HG02623 (cell line): ENCODE data around the gene SH2D5.
A peak's percentile ranks its signal among the peaks of the same experiment; 100 is the strongest.
"Not testable (repeated sequence)": the region's sequence is repeated elsewhere in the genome, so short reads cannot be mapped to it uniquely, and the experiment has no call there.

ENCODE experiments used
- ATAC-seq: cut with Tn5 transposase; IDR thresholded peaks from one replicate; pipeline ENCODE4 v1.9.1; 2021; ENCODE audit warnings: moderate library complexity; ENCODE audit not compliant: unreplicated experiment

SH2D5 gene

DNA sequence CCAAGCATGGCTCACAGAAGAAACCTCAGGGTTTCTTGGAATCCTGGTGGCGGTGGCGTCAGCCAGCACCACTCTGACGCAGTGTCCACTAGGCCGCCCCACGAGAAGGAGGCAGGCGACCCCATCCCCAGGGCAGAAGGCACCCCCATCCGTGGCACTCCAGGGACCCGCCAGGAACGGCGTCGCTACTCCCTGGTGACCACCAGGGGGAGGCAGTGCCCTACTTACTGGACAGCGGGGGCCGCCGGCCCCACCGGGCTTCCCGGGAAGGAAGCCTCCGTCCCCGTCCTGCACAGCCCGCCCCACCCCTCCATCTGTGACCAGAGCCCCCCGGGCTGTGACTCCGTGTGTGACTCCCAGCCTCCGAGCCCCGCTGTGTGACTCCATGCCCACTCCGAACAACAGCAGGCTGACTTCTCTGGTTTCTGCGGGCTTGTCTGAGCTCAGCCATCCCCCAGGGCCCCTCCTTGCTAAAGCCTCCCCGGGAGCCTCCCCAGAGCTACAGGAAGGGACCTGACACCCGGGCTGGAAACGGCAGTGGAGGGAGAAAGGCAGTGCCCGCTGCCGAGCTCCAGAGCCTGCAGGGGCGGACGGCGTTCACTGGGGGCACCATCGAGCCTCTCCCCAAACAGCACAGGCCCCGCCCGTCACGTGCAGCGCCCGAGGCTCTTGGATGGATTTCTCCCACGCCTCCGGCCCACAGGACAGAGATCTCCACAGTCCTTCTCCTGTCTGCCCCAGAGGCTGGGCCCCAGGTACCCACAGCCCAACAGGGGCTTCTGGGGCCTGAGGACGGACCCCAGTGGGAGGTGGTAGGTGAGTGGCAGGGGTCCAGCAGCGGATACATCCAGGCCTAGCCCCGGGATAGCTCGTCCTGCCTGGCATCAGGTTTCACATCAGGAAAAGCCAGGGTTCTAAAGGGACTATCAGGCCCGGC, 35.8 kb downstream of the SH2D5 start:
- peak; percentile 52 for ATAC-seq

DNA sequence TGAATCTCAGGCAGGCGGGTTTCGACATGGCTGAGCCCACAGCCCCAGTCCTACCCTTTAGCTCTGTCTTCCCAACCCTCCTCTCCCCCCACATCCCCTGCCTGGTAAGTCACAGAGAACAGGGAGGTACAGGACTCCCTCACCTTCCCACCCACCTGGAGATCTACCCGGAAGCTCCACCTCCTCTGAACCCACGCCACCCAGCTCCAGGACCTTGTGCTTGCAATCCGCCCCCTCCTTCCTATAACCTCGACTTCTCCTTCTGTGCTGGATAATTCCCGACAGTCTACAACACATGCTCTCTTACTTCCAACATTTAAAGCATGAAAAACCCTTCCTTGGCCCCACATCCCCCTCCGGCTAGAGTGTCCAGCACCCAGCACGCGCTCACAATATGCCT, 37.0 kb downstream of the SH2D5 start:
- no peak for ATAC-seq

DNA sequence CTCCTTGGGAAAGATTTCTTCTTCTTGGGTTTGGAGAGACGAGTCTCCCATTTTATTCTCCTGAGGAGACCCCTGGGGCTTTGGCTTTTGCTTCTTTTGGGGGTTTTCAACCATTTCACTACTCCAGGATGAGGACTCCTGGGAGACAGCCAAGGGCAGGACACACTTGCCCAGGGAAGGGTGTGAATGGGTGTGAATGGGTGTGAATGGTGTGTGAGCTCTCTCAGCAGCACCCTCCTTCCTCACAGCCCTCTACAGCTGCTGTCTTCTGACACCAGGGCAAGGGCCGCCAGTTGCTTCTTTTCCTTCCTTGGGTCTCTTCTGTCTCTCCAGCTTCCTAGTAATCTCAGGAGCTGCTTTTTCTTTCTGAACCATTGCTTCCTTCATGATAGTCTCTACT, 38.9 kb downstream of the SH2D5 start:
- ATAC-seq, result no peak

DNA sequence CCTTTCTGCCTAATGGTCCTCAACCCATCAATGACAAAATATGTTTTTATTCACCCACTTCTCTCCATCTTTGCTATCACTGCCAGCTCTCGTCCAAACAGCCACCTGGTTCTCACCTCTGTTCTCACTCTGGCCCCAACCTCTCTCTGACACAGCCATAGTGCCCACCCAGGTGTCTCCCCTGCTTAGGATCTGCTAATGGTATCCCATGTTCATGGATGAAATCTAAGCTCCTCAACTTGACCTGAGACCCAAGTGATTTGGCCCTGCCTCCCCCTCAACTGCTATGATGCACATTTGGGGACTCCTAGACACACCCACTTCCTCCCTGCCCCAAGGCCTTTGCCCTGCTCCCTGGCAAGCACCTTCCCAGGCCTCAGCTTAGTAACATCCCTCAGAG, 40.6 kb downstream of the SH2D5 start:
- ATAC-seq, result no peak

DNA sequence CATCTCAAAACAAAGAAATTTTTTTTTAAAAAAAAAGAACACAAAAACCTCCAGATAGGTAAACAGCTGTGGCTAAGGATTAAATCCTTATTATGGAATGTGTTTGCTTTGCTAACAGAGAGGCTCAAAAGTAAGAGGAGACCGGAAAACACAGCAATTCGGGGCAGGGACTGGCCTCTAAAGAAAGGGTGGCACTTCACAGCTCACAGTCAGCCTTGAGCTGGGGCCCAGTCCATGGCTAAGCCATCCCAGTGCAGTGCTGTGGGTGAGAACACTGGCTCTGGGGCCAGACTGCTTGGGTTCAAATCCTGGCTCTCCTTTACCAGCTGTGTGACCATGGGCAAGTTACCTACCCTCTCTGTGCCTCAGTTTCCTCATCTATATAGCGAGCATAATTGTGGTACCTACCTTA, 42.9 kb downstream of the SH2D5 start:
- ATAC-seq, result no peak

DNA sequence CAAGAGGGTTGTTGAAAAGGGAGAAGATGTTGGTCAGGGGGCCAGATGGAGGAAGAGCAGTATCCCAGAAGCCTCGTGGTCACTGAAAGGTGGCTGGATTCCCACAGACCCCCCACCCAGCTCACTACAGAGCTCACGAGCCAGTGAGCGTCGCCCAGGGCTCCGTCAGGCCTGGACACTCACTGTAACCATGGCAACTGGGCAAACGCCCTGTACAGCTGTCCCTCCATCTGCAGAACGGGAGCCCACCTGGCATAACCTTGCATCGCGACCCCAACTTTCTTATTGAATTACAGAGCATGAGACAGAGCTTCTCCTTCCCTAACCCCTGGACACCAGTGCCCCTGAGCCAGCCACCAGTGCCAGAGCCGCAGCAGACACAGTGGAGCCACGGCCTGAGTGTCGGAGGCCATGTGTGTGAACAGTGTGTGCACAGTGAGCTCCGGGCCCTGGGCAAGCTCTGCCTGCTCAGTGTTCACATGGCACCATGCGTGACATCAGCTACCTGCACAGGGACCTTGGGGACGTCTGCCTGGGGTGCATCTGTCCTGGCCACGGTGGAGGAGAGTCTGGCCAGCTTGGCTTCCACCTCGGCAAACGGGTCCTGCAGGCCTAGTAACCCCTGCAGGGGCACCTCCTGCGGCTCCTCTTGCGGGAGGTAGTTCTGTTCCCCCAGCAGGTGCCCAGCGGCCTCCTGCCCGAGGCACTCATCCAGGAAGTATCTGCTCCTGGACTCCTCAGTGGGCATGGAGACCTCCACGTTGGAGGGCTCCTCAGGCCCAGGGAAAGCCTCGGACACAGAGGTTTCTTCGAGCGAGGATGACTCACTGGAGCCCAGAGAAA, 45.4 kb downstream of the SH2D5 start:
- no peak for ATAC-seq

DNA sequence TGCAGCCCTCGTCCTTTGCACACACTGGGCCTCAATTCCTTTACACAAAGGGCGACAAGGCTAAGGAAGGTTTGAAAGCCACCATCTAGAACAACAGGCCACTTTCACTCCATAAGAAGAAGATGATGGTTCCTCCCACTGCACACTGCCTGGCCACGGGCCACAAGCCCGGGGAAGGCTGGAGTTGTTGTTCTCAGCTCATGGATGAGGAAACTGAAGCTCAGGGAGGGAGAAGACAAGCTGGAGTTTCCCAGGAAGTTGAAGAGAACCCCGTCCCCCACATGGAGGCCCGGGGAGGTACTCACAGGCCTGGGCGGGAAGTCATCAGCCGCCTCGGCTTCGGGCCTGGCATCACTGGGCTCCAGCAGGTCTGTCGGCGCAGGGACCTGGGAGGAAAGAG, 46.8 kb downstream of the SH2D5 start:
- no peak for ATAC-seq

DNA sequence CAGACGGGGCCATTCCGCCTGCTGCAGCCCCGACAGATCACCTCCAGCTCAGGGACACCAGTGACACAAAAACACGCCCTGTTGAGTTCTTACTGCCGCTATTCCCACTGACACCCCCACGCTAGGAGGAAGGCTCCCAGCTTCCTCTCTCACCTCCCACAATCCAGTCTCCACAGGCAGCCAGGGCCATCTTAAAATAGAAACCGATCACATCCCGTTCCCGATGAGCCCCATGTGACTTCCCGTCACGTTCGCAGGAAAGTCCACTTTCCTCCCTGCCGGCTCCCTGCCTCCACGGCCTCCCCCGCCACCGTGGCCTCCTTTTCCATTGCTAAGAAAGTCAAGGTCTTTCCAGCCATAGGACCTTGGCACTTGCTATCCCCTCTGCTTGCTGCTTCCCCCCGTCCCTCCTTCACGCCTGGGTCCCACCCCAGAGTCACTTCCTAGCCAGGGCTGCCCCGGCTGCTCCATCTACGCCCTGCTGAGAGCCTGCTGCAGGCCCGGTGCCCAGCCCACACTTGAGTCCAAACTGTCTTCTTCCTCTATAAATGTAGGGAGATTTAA, 47.3 kb downstream of the SH2D5 start:
- no peak for ATAC-seq

DNA sequence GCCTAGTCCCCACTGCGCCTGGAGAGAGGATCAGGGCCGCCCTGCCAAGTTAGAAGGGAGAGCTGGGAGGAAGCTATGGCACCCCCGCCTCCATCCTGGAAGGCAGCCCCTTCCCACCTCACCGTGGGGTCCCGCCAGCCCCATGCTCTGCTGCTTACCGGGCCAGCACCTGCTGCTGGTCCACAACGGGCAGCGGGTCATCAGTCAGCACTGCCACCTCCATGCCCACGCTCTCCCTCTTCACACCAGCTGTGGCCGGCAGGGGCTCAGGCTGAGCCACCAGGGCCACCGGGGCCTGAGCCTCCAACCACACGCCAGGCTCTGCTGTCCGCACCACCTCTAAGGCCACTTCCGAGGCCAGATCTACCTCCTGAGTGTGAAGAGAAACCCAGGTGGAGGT, 47.9 kb downstream of the SH2D5 start:
- ATAC-seq, result no peak

DNA sequence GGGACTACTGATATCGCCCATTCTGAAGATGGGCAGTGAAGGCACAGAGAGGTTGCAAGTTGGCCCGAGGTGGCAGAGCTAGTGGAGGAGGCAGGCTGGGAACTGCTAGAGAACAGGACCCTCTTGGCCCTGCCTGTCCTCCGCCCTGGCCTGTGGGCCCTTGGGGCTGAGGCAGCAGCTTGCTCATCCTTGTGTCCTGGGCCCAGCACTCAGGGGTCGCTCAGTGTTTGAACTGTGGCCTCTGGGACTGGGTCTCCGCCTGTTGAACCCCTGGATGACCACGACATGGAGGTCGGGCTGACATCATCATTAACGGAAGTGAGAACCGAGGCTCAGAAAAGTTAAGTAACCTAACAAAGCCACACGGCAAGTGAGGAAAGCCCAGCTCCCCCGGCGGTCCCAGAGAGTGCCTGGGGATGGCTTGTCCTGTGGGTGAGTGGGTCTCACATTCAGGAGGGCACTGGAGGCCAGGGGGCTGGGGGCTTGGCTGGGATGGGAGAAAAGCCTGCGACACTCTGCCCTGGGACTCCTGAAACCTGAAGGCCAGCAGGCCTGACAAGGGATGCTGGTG, 48.4 kb downstream of the SH2D5 start:
- no peak for ATAC-seq

DNA sequence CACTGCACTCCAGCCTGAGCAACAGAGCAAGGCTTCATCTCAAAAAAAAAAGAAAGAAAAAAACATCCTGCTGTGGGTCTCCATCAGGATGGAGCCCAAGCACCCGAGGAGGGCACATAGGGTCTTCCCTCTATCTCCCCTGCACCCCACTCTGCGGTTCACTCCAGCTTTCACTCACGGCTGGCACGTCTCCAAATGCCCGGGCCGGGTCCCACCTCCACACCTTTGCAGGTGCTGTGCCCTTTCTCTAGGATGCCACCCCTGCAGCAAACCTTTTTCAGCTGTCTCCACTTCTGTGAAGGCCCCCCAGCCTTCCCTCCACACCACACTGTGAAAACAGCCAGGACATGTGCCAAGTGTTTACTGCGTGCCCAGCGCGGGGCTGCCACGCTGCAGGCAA, 48.9 kb downstream of the SH2D5 start:
- ATAC-seq, result no peak

DNA sequence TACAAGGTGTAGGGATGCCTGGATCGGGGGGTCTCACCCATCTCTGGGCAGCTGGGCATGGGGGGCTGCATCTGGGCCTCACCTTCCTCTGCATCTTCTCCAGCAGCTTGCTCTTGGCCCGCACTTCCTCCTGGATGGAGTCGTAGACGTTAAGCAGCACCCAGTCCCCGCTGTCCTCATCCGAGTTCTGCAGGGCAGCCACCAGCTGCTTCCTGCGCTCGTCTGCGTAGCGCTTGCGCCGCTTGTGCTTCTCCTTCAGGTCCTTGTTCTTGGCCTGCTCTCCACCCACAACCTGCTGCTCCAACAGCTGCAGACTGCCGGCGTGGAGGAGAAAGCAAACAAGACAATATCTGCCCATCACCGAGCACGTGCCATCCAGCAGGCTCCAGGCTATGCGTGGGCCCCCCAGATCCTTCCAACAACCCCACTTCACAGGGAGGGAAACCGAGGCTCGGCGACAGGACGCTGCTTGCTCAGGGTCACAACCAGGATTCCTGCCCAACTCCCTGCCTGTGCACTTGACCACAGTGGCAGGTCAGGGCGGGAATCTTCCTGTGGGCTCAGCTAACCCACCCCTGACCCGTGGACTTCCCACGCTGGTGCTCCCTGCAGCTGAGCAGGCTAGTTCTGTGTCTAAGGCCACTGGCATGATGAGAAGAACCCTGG, 49.8 kb downstream of the SH2D5 start:
- no peak for ATAC-seq

DNA sequence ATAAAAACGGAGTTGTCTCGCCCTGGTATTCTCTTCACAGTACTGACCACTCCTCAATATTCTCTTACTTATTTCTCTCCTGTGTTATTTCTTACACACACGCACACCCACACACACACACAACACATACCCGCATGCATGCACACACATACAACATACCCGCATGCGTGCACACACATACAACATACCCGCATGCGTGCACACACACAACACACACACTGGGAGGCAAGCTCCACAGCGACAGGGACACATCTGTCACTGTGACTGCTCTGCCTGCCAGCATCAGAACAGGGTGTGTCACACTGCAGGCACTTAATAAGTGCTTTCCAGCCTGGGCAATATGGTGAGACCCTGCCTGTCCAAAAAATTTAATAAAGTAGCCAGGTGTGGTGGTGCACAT, 50.5 kb downstream of the SH2D5 start:
- no peak for ATAC-seq

DNA sequence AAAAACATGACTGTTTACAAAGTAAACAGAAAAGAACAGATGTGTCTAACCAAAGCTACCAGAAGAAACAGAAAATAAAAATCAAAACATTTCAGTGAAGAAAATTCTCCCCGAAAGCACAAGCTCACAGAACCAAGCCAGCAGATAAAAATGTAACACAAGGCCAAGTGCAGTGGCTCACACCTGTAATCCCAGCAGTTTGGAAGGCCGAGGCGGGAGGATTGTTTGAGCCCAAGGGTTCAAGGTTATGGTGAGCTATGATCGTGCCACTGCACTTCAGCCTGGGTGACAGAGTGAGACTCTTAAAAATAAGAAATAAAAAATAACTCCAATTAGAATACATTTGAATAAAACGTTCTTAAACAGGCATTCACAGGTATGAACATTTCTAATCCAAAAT, 52.2 kb downstream of the SH2D5 start:
- no peak for ATAC-seq

DNA sequence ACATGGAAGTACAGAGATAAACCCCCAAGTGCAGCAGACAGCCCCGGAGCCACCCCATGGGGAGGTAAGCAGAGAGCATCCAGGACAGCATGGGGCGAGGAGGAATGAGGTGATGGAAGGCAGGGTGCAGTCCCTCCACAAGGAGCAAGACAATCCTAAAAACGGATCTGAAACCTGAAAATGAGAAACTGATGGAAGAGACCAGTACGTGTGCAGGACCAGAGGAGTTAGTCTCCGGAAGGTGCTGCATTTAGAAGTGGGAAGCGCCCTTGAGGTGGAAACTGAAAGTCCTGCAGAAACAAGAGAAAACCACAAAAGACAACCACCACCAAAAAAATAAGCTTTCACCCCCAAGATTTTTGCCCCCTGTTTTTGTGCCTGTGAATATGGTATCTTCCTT, 53.9 kb downstream of the SH2D5 start:
- ATAC-seq, result no peak

DNA sequence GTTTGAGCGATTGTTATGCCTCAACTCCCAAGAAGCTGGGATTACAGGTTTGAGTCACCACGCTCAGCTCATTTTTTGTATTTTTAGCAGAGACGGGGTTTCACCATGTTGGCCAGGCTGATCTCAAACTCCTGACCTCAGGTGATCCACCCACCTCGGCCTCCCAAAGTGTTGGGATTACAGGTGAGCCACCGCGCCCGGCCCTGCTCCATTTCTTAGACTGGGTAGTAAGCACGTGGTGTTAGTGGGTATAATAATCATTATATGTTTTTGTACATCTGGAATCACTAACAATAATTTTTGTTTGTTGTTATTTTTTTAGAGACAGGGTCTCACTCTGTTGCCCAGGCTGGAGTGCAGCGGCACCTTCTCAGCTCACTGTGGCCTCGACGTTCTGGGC, 58.9 kb downstream of the SH2D5 start:
- not testable (repeated sequence) for ATAC-seq

DNA sequence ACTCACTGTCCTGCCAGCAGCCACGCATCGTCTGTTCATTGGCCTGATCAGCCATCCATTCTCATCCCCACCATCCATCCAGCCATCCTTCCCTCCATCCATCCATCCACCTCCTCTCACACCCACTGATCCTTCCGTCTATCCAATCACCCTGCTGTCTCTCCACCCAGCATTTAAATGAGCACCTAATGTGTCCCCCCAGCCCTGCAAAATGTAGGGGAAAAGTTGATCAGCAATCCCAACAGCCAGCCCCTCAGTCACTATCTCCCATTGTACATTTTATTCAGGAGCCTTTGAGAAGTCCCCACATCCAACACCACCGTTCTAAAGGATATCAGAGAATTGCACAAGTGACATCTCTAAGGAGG, 60.3 kb downstream of the SH2D5 start:
- ATAC-seq, result no peak

DNA sequence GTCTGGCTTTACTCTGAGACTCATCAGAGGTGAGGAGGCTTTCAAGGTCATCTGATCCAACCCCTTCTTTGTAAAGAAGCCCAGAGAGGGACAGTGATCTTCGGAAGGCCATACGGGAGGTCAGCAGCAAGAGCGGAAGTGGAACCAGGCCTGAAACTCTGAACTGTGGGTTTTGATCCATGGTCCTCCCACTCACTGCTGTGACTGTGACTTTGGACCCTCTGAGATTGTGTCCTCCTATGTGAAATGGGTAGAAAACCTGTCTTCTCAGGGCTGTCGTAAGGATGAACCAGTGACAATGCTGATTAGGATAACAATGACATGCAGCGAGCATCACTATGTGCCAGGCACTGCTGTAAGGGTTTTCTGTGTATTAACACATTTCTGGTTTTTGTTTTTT, 61.6 kb downstream of the SH2D5 start:
- ATAC-seq, result no peak
